Skin of body (tissue), 2 donors: ENCODE measurements around the gene MAST2. TPM values are rescaled to one million over a fixed set of nuclear protein-coding genes. Genes with fewer than 3 reads are reported as not detected.
"Not testable (repeated sequence)": the region's sequence is repeated elsewhere in the genome, so short reads cannot be mapped to it uniquely, and the experiment has no call there.

Experiments used
- DNase-seq: peaks from one replicate; lab custom pipeline; 2025; lab: John Stamatoyannopoulos, UW
- total RNA-seq: library from RNA; depleted of rRNA; stranded (reverse); fragments of >200 nt; gene quantifications from one replicate; pipeline ENCODE4 v1.2.3, GENCODE V29; 2014

MAST2 gene
- total RNA-seq, 1 donor from 2014 or later, result 29.0 TPM

DNA sequence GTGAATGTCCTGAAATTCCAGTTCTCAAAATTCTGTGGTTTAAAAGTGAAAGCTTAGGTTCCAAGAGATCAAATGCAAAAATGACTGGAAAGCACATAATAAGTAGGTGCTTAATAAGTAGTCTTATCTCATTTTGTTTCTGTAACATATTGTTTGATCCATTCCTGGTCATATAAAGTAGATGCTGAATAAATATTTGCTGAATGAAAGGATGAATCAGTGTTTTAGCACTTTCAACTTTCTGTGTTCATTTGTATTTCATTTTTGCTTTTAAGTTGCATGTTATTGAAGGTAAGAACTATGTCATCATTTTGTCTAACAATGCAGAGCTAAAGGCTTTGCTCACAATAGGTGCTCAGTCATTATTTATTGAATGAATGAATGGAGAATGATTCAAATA, 6.3 kb downstream of the MAST2 start:
- DNase-seq, result no peak

DNA sequence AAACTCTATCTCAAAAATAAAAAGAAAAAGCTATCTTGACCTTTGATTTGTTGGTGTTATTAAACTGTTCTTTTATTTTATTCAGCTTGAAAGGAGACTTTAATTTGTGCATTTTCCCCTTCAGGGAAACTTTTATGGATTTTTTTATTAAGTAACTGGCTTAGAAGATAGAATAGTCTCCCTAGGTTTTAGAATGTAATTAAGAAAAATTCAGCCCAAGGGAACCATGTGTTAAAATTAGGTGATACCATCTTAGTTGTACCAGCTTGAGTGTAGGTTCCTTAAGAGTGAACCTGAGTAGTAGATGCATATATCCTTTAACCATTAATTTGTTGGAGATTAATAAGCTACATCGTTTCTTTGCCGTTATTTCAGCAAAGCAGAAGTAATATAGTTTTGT, 11.4 kb downstream of the MAST2 start:
- no peak for DNase-seq

DNA sequence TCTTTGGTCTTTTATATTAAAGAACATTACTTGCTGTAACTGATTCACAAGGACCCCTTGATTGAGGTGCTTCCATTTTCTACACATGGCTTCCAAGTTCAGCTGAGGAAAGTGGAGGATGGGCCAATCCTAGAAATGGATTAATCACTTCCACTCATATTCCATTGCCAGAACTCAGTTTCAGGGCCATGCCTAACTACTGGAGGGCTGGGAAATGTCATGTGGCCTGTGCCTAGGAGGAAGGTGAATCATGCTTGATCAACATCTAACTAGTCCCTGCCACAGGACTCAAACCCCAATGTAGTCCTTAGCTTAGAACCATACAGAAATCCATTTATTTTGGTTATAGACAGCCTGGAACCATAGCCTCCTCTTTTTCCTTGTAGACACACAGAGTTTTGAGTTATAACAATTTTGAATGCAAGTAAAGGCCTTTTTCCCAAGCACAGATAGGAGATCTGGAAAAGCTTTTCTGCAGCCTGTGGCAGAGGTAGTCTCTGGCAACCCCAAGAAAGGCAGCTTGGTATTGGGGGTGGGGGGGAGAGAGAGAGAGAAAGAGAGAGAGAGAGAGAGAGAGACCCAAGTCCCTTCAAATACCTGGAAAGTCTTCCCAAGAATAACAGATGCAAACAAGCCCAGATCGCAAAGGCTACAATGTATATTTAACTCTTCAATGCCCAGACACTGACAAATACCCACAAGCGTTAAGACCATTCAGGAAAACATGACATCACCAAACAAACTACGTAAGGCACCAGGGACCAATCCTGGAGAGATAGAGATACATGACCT, 12.5 kb downstream of the MAST2 start:
- DNase-seq, result no peak

DNA sequence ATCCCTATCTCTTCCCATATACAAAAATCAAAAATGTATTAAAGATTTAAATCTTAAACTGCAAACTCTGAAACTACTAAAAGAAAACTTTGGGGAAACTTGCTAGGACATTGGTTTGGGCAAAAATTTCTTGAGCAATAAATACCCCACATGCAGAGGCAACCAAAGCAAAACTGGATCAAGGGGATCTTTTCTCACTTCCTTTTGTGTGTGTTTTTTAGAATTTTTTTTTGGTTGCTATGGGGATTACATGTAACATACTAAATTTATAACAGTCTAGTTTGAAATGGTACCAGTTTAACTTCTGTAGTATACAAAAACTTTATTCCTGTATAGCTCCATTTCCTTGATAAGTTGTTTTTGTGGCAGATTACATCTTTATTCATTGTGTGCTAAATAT, 16.8 kb downstream of the MAST2 start:
- DNase-seq, result no peak

DNA sequence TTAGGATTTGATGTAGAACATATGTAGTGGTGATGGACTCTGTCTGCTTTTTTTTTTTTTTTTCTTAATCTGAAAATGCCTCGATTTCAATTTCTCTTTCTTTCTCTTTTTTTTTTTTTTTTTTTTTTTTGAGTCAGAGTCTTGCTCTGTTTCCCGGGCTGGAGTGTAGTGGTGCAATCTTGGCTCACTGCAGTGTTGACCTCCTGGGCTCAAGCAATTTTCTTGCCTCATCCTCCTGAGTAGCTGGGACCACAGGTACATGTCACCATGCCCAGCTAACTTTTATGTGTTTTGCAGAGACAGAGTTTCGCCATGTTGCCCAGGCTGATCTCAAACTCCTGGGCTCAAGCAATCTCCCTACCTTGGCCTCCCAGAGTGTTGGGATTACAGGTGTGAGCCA, 17.4 kb downstream of the MAST2 start:
- no peak for DNase-seq

DNA sequence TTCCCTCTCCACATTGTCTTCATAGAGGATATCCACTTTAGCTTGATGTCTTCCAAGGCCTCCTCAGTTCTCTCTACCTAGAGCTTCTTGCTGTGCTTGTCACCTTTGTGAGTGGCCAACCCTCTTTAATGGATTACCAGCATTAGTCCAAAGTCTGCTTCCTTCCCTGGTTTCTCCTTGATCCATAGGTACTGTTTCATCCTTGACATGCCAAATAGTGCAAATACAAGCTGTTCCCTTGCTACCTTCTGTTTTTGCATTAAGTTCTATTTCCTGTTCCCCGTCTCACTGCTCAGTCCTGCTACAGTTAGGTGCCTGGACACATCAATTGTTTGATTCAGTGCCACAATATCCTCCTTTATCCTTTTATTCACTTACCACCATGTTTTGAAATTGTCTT, 19.2 kb downstream of the MAST2 start:
- no peak for DNase-seq

DNA sequence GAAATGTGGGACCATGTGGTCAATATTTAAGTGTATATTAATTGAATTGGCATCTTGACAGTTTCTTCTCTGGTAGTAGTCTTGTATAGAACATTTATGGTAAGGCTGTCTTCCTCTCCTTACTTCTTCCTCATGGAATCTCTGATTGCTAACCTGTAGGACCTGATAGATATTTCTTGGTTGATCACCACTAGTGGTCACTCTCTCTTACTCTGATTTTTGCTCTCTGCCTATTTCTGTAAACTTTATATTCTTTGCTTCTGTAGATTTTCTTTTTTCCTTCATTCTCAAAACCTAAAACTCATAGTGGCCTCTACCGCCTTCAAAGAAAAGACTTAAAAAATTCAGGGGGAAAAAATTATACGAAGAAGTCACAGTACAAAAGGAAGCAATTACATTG, 21.2 kb downstream of the MAST2 start:
- no peak for DNase-seq

DNA sequence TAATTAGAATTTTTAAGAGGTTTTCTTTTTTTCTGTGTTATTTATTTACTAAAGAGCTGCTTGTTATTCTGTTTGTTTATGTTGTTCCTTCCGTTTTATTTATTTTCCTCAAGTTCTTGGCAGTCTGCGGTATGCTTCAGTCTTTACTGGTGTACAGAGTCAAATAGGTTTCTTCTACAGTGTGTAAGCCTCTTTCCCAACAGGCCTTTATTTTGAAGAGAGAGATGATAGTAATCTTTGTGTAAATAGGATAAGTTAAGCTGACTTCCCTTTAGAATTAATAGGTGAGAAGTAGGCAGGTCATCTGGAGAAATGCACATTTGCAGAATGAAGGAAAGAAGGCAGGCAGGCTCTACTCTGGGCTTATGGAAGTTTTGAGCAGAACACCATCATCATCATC, 23.8 kb downstream of the MAST2 start:
- no peak for DNase-seq

DNA sequence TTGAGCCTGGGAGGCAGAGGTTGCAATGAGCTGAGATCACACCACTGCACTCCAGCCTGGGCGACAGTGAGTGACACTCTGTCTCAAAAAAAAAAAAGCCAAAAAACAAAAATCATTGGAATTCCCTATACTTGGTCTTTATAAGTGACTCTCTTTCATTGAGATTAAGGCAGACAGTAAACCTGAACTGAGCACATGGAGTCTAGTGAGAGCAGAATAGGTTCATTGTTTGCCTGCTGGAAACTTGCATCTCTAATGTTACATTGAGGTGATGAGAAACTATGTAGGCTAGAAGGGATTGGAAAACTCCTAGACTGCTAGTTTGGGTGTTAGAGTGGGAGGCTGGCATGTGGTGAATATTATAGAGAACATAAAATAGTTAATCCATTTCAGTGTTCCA, 25.4 kb downstream of the MAST2 start:
- DNase-seq, result no peak

DNA sequence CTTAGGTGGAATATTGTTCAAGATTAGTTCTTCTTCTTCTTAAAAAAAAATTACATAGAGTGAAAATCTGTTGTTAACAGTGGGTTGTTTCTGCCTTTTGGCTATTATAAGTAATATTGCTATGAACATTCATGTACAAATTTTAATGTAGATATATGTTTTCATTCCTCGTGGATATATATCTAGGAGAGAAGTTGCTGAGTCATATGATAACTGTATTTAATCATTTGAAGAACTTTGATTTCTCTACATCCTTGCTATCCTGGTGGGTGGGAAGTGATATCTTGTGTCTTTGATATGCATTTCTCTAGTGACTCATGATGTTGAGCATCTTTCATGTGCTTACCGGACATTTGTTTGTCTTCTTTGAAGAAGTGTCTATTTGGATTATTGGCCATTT, 29.9 kb downstream of the MAST2 start:
- no peak for DNase-seq

DNA sequence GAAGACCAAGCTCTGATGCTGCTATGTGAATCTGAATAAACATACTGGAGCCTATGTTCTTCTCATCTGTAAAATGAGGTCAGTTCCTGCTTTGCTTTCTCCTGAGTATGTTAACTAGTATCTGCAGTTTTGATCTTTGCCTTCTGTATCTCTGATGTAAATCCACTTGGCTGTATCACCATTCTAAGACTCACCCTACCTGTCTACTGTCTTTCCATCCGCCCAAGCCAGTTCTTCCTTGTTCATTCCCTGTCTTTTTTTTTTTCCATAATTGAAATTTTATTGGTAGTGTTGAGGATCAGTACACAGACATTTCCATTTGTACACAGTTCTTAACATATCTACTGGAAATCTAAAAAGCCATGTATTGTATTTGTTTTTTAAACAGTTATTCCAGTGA, 31.3 kb downstream of the MAST2 start:
- no peak for DNase-seq

DNA sequence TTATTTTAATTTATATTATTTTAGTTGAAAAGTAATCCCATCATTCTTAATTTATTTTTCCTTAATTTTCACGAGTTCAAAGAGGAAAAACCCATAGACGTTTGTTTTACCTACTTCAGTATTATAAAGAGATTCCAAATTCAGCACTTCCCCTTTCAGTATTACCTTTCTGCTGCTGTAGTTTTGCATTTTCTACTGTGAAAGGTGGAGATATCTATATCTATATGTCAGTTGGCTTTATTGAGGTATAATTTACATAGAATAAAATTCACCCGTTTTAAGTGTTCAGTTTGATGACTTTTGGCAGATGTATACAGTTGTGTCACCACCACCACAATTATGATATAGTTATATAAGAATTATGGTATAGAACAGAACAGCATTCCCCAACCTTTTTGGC, 33.0 kb downstream of the MAST2 start:
- DNase-seq, result no peak

DNA sequence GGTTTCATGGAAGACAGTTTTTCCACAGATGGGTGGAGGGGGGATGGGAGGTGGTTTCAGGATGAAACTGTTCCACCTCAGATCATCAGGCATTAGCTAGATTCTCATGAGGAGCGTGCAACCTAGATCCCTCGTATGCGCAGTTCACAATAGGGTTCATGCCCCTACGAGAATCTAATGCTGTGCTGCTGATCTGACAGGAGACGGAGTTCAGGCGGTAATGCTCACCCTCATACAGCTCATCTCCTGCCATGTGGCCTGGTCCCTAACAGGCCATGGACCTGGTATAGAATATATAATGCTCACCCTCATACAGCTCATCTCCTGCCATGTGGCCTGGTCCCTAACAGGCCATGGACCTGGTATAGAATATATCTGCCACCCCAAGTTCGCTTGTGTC, 33.4 kb downstream of the MAST2 start:
- DNase-seq, result not testable (repeated sequence)

DNA sequence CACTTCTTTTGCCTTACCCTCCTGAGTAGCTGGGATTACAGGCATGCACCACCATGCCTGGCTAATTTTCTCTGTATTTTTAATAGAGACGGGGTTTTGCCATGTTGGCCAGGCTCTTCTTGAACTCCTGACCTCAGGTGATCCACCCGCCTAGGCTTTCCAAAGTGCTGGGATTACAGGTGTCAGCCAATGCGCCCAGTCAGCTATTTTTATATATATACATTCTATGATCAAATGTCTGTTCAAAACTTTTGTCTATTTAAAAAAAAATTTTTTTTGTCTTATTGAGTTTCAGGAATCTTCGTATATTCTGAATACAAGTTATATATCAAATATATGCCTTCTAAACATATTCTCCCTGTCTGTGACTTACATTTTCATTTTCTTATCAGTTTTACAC, 34.9 kb downstream of the MAST2 start:
- DNase-seq, result not testable (repeated sequence)

DNA sequence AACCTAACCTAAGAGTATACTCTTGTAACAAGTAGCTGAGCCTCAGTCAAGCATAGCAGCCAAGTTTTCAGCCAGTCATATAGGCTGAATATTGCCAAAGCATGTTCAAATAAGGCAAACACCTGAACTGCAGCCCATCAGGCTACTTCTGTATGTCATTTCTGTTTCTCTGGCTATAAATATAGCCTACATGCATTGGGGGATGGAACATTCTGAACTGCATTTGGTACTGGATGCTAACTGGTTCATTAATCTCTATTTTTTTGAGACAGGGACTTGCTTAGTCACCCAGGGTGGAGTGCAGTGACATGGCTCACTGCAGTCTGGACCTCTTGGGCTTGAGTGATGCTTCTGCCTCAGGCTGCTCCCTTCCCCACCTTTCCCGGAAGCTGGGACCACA, 37.3 kb downstream of the MAST2 start:
- DNase-seq, result no peak

DNA sequence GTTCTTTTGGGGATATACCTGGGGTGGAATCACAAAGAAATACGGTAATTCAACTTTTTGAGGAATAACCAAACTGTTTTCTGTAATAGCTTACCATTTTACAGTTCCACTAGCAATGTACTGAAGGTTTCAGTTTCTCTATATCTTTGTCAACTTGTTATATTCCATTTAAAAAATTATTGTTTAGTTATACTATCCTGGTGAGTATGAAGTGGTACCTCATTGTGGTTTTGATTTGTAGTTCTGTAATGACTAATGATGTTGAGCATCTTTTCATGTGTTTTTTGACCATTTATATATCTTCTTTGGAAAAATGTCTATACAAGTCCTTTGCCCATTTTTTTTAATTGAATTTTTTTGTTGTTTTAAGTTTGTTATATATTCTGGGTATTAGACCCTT, 39.4 kb downstream of the MAST2 start:
- DNase-seq, result no peak

DNA sequence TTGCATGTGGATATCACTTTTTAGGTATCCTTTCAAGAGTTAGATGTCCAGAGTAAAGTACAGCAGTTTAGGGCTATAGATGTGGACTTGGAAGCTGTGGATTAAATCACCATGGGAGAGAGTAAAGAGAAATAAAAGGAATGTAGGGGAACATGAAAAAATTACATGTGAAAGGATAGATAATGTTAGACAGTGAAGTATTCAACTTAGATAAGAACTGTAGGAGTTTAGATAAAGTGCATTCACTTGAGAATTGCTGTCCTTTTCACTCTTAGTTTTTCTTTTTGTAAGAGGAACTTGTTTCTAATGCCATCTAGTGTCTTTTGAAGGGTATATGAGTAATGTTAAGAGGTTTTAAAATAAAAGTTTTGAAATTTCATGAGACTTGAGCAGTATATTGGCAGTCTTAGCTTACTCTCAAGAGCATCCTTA, 40.1 kb downstream of the MAST2 start:
- no peak for DNase-seq

DNA sequence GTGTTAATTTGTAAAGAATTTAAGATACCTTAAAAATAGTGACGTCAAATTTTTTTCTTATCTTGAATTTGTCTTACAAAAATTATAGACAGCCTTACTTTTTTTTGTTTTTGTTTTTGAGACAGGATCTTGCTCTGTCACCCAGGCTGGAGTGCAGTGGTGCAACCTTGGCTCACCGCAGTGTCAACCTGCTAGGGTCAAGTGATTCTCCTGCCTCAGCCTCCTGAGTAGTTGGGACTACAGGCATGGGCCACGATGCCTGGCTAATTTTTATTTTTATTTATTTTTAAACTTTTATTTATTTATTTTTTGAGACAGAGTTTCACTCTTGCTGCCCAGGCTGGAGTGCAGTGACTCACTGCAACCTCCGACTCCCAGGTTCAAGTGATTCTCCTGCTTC, 40.6 kb downstream of the MAST2 start:
- not testable (repeated sequence) for DNase-seq

DNA sequence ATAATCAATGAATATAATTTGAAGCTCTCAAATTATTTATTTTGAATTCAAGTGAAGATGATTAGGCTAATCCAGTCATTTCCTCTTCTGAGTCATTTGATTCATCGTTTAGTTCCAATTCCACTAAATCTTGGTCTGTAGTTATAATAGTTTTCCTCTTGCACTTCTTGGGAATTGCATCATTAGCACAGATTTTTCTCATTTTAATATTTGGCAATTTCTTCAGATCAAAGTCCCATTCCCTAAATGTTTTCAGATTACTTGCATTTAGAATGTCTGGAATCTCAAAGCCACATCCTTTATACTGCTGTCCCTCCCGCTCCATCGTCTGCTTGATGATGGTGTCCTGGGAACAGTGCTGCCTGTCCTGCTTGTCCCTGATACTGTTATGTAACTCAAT, 43.5 kb downstream of the MAST2 start:
- peak; percentile 69 for DNase-seq

DNA sequence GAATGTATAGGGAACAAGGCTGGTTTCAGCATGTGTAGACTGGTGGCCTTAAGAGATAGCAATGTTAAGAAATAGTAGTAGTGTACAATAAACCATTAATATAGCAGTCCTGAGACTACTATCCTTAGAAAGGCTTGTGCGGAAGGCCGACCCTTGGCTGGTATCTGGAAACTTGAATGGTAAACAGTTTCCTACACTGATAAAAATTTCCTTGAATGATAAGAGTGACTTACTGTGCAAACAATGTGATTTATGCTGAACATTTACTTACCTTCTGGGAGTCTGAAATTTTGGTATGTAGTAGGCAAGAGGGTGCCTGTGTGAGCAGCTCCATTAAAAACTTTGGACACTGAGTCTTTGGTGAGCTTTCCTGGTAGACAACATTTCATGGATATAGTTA, 44.7 kb downstream of the MAST2 start:
- DNase-seq, result no peak

DNA sequence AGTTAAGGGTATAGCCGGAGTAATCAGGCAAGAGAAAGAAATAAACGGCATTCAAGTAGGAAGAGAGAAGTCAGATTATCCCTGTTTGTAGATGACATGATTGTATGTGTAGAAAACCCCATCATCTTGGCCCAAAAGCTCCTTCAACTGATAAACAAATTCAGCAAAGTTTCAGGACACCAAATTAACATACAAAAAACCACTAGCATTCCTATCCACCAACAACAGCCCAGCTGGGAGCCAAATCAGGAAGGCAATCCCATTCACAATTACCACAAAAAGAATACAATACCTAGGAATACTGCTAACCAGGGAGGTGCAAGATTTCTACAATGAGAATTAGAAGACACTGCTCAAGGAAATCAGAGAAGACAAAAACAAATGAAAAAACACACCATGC, 45.3 kb downstream of the MAST2 start:
- DNase-seq, result no peak

DNA sequence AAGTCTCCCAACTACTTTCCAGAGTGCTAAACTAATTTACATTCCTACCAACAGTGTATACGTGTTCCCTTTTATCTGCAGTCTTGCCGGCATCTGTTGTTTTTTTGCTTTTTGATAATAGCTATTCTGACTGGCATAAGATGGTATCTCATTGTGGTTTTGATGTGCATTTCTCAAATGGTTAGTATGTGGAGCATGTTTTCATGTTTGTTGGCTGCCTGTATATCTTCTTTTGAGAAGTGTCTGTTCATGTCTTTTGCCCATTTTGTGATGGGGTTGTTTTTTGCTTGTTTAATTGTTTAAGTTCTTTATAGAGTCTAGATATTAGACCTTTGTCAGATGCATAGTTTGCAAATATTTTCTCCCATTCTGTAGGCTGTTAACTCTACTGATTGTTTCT, 46.6 kb downstream of the MAST2 start:
- DNase-seq, result no peak

DNA sequence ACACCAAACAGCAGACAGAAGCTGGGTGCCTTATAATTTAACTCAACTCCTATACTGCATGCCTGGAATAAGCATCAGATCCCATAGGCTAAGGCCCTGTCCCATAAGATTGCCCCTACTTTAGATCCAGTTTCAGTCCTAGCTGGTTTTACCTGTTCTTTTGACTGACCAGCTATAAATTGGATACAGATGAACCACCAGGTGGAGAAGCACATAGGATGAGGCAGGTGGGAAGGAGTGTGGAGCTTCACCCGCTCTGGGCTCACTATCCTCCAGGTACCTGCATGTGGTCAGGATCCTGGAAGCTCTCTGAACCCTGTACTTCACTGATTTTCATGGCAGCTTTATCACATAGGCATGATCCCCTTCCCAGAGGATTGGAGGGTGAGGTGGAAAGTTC, 51.3 kb downstream of the MAST2 start:
- no peak for DNase-seq
